Adrenal gland (tissue), 12 donors: Measurements from ENCODE around the gene PEAK1. TPM values are rescaled to one million over a fixed set of nuclear protein-coding genes. Genes with fewer than 3 reads are reported as not detected.

Source experiments
- DNase-seq, 7 donors: peaks; one replicate each; pipeline ENCODE4 v3.0.0-alpha.2; 2019 to 2020
- H3K27ac ChIP-seq, 5 donors: fragments of 200-600 bp; sonication (generic) in 4 of 5; 1 replicate in 3 of 5; 2 replicates in 2 of 5; pipeline versions ENCODE4 v1.5.1 to v1.8.0; 2016 to 2020; ENCODE audit warnings: mild to moderate bottlenecking in 1 of 5
- H3K27me3 ChIP-seq: fragments of 200-600 bp; 2 replicates; pipeline ENCODE4 v1.8.0; 2021
- H3K36me3 ChIP-seq, 2 donors: fragments of 200-600 bp; replicated peaks in 1 of 2; 1 replicate in 1 of 2; 2 replicates in 1 of 2; pipeline versions ENCODE4 v1.5.1 to v1.8.0; 2018 to 2022
- H3K4me1 ChIP-seq, 2 donors: fragments of 200-600 bp; replicated peaks in 1 of 2; 1 replicate in 1 of 2; 2 replicates in 1 of 2; pipeline versions ENCODE4 v1.5.1 to v1.8.0; 2018 to 2021
- H3K4me3 ChIP-seq, 4 donors: fragments of 200-600 bp; sonication (generic) in 3 of 4; one replicate each; pipeline ENCODE4 v1.5.1; 2016 to 2018
- H3K9me3 ChIP-seq, 3 donors: fragments of 200-600 bp; sonication (generic) in 1 of 3; replicated peaks in 1 of 3; 1 replicate in 2 of 3; 2 replicates in 1 of 3; pipeline versions ENCODE4 v1.5.1 to v1.8.0; 2016 to 2021
- CTCF ChIP-seq, 6 experiments: fragments of 450-650 bp in 4 of 6; fragments of 200-600 bp in 2 of 6; sonication (generic) in 1 of 6; IDR thresholded peaks; 1 replicate in 5 of 6; 2 replicates in 1 of 6; pipeline versions ENCODE4 v1.5.1 to v1.8.0; 2016 to 2021; ENCODE audit warnings: antibody characterized with exemption in 6 of 6, mild to moderate bottlenecking in 2 of 6, moderate library complexity in 1 of 6
- POLR2A ChIP-seq, 2 donors: fragments of 450-650 bp; IDR thresholded peaks; one replicate each; pipeline ENCODE4 v1.6.1; 2017; ENCODE audit warnings: antibody characterized with exemption in 2 of 2, mild to moderate bottlenecking in 2 of 2, moderate library complexity in 1 of 2
- WGBS, 4 donors: extraction: QIAGEN DNeasy Blood & Tissue Kit in 2 of 4; methylation state at CpG; one replicate each; pipeline versions ENCODE4 v1.1.5 to v1.1.7; 2013 to 2017; 5-methylcytosine and 5-hydroxymethylcytosine counted together
- intact Hi-C, 2 donors: fragments of 100-400 bp; cut with DNase I; formaldehyde crosslinking; loops; one replicate each; pipeline versions ENCODE4 v1.14.1 to v1.15.0; 2022 to 2023
- polyA plus RNA-seq, 3 donors: library from polyadenylated mRNA; stranded (reverse); fragments of 200-250 nt in 2 of 3; fragments of 350-450 nt in 1 of 3; fragmentation: Illumina TruSeq in 1 of 3; extraction: RNeasy Lipid Tissue Mini Kit (QIAGEN cat#74804) in 1 of 3; gene quantifications; one replicate each; pipeline ENCODE4 v1.2.3, GENCODE V29; 2013 to 2014
- total RNA-seq, 9 donors: library from RNA; depleted of rRNA in 4 of 9; stranded (reverse); fragments of >200 nt in 4 of 9; fragments of 120-200 nt in 1 of 9; fragmentation: NEBNext Ultra II Directional in 1 of 9; extraction: Animal tissue kit (Norgen Biotek cat#: 25700) in 1 of 9; gene quantifications; one replicate each; pipeline versions ENCODE4 v1.1.0 to v1.2.4, GENCODE V29; 2013 to 2023
- donor health status: healthy with polysubstance abuse.
- donor health status: Bipolar disorder and iron deficiency.
- donor health status: DM: yes; HTN: yes; CAD: no.
- donor health status: DM: no; HTN: no; CAD: no.
- donor health status: DM: no; HTN: no; CAD: no.
- donor health status: DM: yes; HTN: yes; CAD: no.

Gene PEAK1
- total and polyA plus RNA-seq, 12 donors: 3.1 to 68.4 (median 26.4) TPM

- no peak overlapping the region for H3K4me3 ChIP-seq
- H3K9me3 ChIP-seq: no peaks in the 10 kb centered on the region
- TF ChIP-seq CTCF (IDR thresholded peaks at IDR 0.05): no peak
- H3K27me3 ChIP-seq: no peaks in the 10 kb centered on the region
- no peaks in the 10 kb centered on the region for H3K36me3 ChIP-seq
- no peak for DNase-seq
- intact Hi-C loops: no loop called here
- peaks cover 0 to 9% of the 10 kb centered on the region in 2 donors for H3K4me1 ChIP-seq
- no peak overlapping the region for H3K27ac ChIP-seq
- WGBS, 4 donors: 86 to 95% (median 90%) methylated on average over 3 of the region's 3 CpGs
Measured at GRCh38 chr15:77208241-77208640, 211.7 kb downstream of the PEAK1 start.

GRCh38 chr15:77201665-77202064 lies 218.2 kb downstream of the PEAK1 start:
- Histone ChIP-seq H3K27me3 (no peaks in the 10 kb centered on the region), H3K36me3 (no peaks in the 10 kb centered on the region), H3K4me1 (peaks cover 0 to 5% of the 10 kb centered on the region in 2 donors), H3K9me3 (peaks cover 0 to 5% (median 0%) of the 10 kb centered on the region in 3 donors), H3K4me3 (no peak overlapping the region), H3K27ac (no peak overlapping the region)
- DNase-seq: no peak
- TF ChIP-seq POLR2A (IDR thresholded peaks at IDR 0.05) (no peak), CTCF (IDR thresholded peaks at IDR 0.05) (no peak)
- intact Hi-C loops: no loop called here

DNA sequence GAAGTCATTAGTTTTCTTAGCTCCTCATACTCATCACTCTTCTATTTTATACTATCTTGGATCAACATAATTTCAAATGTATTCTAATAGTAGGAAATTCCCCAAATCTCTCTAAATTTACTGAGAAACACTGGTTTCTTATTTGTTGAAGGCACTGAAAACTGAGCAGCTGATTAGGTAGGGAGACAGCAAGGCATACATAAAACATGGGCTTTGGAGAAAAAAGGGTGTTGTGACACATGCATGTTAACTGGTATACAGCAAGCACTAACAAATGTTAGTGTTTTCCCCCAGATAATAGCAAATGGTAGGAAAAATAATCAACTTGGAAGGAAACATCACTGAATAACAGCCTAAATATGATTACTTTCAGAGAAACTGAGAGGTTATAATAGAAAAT lies 223.5 kb downstream of the PEAK1 start:
- Histone ChIP-seq H3K36me3 (no peaks in the 10 kb centered on the region), H3K9me3 (peaks cover 0 to 5% (median 0%) of the 10 kb centered on the region in 3 donors), H3K4me1 (no peaks in the 10 kb centered on the region), H3K4me3 (no peak overlapping the region), H3K27me3 (no peaks in the 10 kb centered on the region), H3K27ac (no peak overlapping the region)
- TF ChIP-seq CTCF (IDR thresholded peaks at IDR 0.05) (no peak), POLR2A (IDR thresholded peaks at IDR 0.05) (no peak)
- intact Hi-C loops: no loop called here
- no peak for DNase-seq

- no peak for TF ChIP-seq CTCF (IDR thresholded peaks at IDR 0.05)
- no peak for TF ChIP-seq POLR2A (IDR thresholded peaks at IDR 0.05)
- Histone ChIP-seq H3K27ac (no peak overlapping the region), H3K4me3 (no peak overlapping the region), H3K4me1 (no peaks in the 10 kb centered on the region), H3K27me3 (no peaks in the 10 kb centered on the region), H3K9me3 (peaks cover 0 to 5% (median 0%) of the 10 kb centered on the region in 3 donors), H3K36me3 (no peaks in the 10 kb centered on the region)
- intact Hi-C loops: no loop called here
- no peak for DNase-seq
- WGBS, 4 donors: 92 to 98% (median 97%) methylated on average over 3 of the region's 3 CpGs
Measured at GRCh38 chr15:77195586-77195985, 224.3 kb downstream of the PEAK1 start.
